Adrenal gland (tissue), 12 donors: ENCODE results near the gene LCE3D. TPM values are rescaled to one million over a fixed set of nuclear protein-coding genes. Genes with fewer than 3 reads are reported as not detected.
"Not testable (repeated sequence)": the region's sequence is repeated elsewhere in the genome, so short reads cannot be mapped to it uniquely, and the experiment has no call there.

Source experiments
- DNase-seq, 7 donors: peaks; one replicate each; pipeline ENCODE4 v3.0.0-alpha.2; 2019 to 2020
- H3K27ac ChIP-seq, 5 donors: fragments of 200-600 bp; sonication (generic) in 4 of 5; 1 replicate in 3 of 5; 2 replicates in 2 of 5; pipeline versions ENCODE4 v1.5.1 to v1.8.0; 2016 to 2020; ENCODE audit warnings: mild to moderate bottlenecking in 1 of 5
- H3K27me3 ChIP-seq: fragments of 200-600 bp; 2 replicates; pipeline ENCODE4 v1.8.0; 2021
- H3K36me3 ChIP-seq, 2 donors: fragments of 200-600 bp; replicated peaks in 1 of 2; 1 replicate in 1 of 2; 2 replicates in 1 of 2; pipeline versions ENCODE4 v1.5.1 to v1.8.0; 2018 to 2022
- H3K4me1 ChIP-seq, 2 donors: fragments of 200-600 bp; replicated peaks in 1 of 2; 1 replicate in 1 of 2; 2 replicates in 1 of 2; pipeline versions ENCODE4 v1.5.1 to v1.8.0; 2018 to 2021
- H3K4me3 ChIP-seq, 4 donors: fragments of 200-600 bp; sonication (generic) in 3 of 4; one replicate each; pipeline ENCODE4 v1.5.1; 2016 to 2018
- H3K9me3 ChIP-seq, 3 donors: fragments of 200-600 bp; sonication (generic) in 1 of 3; replicated peaks in 1 of 3; 1 replicate in 2 of 3; 2 replicates in 1 of 3; pipeline versions ENCODE4 v1.5.1 to v1.8.0; 2016 to 2021
- CTCF ChIP-seq, 6 experiments: fragments of 450-650 bp in 4 of 6; fragments of 200-600 bp in 2 of 6; sonication (generic) in 1 of 6; IDR thresholded peaks; 1 replicate in 5 of 6; 2 replicates in 1 of 6; pipeline versions ENCODE4 v1.5.1 to v1.8.0; 2016 to 2021; ENCODE audit warnings: antibody characterized with exemption in 6 of 6, mild to moderate bottlenecking in 2 of 6, moderate library complexity in 1 of 6
- POLR2A ChIP-seq, 2 donors: fragments of 450-650 bp; IDR thresholded peaks; one replicate each; pipeline ENCODE4 v1.6.1; 2017; ENCODE audit warnings: antibody characterized with exemption in 2 of 2, mild to moderate bottlenecking in 2 of 2, moderate library complexity in 1 of 2
- WGBS, 4 donors: extraction: QIAGEN DNeasy Blood & Tissue Kit in 2 of 4; methylation state at CpG; one replicate each; pipeline versions ENCODE4 v1.1.5 to v1.1.7; 2013 to 2017; 5-methylcytosine and 5-hydroxymethylcytosine counted together
- intact Hi-C, 2 donors: fragments of 100-400 bp; cut with DNase I; formaldehyde crosslinking; loops; one replicate each; pipeline versions ENCODE4 v1.14.1 to v1.15.0; 2022 to 2023
- polyA plus RNA-seq, 3 donors: library from polyadenylated mRNA; stranded (reverse); fragments of 200-250 nt in 2 of 3; fragments of 350-450 nt in 1 of 3; fragmentation: Illumina TruSeq in 1 of 3; extraction: RNeasy Lipid Tissue Mini Kit (QIAGEN cat#74804) in 1 of 3; gene quantifications; one replicate each; pipeline ENCODE4 v1.2.3, GENCODE V29; 2013 to 2014
- total RNA-seq, 9 donors: library from RNA; depleted of rRNA in 4 of 9; stranded (reverse); fragments of >200 nt in 4 of 9; fragments of 120-200 nt in 1 of 9; fragmentation: NEBNext Ultra II Directional in 1 of 9; extraction: Animal tissue kit (Norgen Biotek cat#: 25700) in 1 of 9; gene quantifications; one replicate each; pipeline versions ENCODE4 v1.1.0 to v1.2.4, GENCODE V29; 2013 to 2023
- donor health status: healthy with polysubstance abuse.
- donor health status: Bipolar disorder and iron deficiency.
- donor health status: DM: yes; HTN: yes; CAD: no.
- donor health status: DM: no; HTN: no; CAD: no.
- donor health status: DM: no; HTN: no; CAD: no.
- donor health status: DM: yes; HTN: yes; CAD: no.

LCE3D gene
- total and polyA plus RNA-seq, 12 donors, result not detected

- DNase-seq, result no peak
- Histone ChIP-seq H3K27me3 (no peaks in the 10 kb centered on the region), H3K27ac (no peak overlapping the region), H3K36me3 (no peaks in the 10 kb centered on the region), H3K9me3 (no peaks in the 10 kb centered on the region), H3K4me3 (no peak overlapping the region), H3K4me1 (no peaks in the 10 kb centered on the region)
- 36 to 60% methylated on average over 1 of the region's 1 CpG; no CpG with 5 or more reads in 2 of the 4 donors for WGBS, 4 donors
- no peak for TF ChIP-seq POLR2A (IDR thresholded peaks at IDR 0.05)
- TF ChIP-seq CTCF (IDR thresholded peaks at IDR 0.05), result no peak
- intact Hi-C loops, result no loop called here
These were observed 5.3 kb upstream of the LCE3D start for GRCh38 chr1:152585586-152585985.

- intact Hi-C loops, result no loop called here
These were observed 2.3 kb upstream of the LCE3D start for GRCh38 chr1:152582647-152583046.

GRCh38 chr1:152579526-152579925, 790 bp downstream of the LCE3D start:
- H3K4me1 ChIP-seq, H3K36me3 ChIP-seq, DNase-seq, H3K27me3 ChIP-seq, intact Hi-C loops, H3K27ac ChIP-seq, H3K4me3 ChIP-seq, H3K9me3 ChIP-seq: not testable (repeated sequence)
- 82 to 90% (median 87%) methylated on average over 8 to 9 of the region's 9 CpGs; no CpG with 5 or more reads in 1 of the 4 donors for WGBS, 4 donors

More at GRCh38 chr1:152582647-152583046, 2.3 kb upstream of the LCE3D start:
- no peak overlapping the region for H3K27ac ChIP-seq
- no peaks in the 10 kb centered on the region for H3K9me3 ChIP-seq
- no peaks in the 10 kb centered on the region for H3K27me3 ChIP-seq
- H3K4me1 ChIP-seq, result no peaks in the 10 kb centered on the region
- no peak overlapping the region for H3K4me3 ChIP-seq
- WGBS, 4 donors, result 46 to 53% (median 51%) methylated on average over 1 of the region's 1 CpG
- TF ChIP-seq POLR2A (IDR thresholded peaks at IDR 0.05) (no peak), CTCF (IDR thresholded peaks at IDR 0.05) (no peak)
- H3K36me3 ChIP-seq, result no peaks in the 10 kb centered on the region
- no peak for DNase-seq

- Histone ChIP-seq H3K4me3 (no peak overlapping the region), H3K27ac (no peak overlapping the region), H3K4me1 (no peaks in the 10 kb centered on the region), H3K36me3 (no peaks in the 10 kb centered on the region), H3K27me3 (no peaks in the 10 kb centered on the region), H3K9me3 (no peaks in the 10 kb centered on the region)
- intact Hi-C loops, result no loop called here
- TF ChIP-seq CTCF (IDR thresholded peaks at IDR 0.05), result no peak
- TF ChIP-seq POLR2A (IDR thresholded peaks at IDR 0.05), result no peak
- DNase-seq, result no peak
- WGBS, 4 donors, result 74 to 88% (median 81%) methylated on average over 2 of the region's 2 CpGs
These were observed 3.1 kb downstream of the LCE3D start for GRCh38 chr1:152577168-152577567.

- no peak for TF ChIP-seq CTCF (IDR thresholded peaks at IDR 0.05)
- TF ChIP-seq POLR2A (IDR thresholded peaks at IDR 0.05), result no peak
- intact Hi-C loops, result no loop called here
These were observed 13.6 kb downstream of the LCE3D start, which contains the start of gene LCE3E for GRCh38 chr1:152566681-152567080. Gene LCE3E, minus strand, starts transcription at chr1:152566780. Its CDS starts 572 bp downstream, at chr1:152566208.

More at GRCh38 chr1:152566681-152567080, 13.6 kb downstream of the LCE3D start, which contains the start of gene LCE3E:
- no peaks in the 10 kb centered on the region for H3K36me3 ChIP-seq
- H3K27ac ChIP-seq, result no peak within 1 kb of the TSS
- H3K9me3 ChIP-seq, result no peaks in the 10 kb centered on the region
- no peak within 1 kb of the TSS for H3K4me3 ChIP-seq
- DNase-seq, result no peak
- no peaks in the 10 kb centered on the region for H3K4me1 ChIP-seq
- WGBS, 4 donors, result 51 to 83% (median 67%) methylated on average over 1 of the region's 1 CpG
- no peaks in the 10 kb centered on the region for H3K27me3 ChIP-seq
